Spleen (tissue), 7 donors: ENCODE results near the gene USP15.
"Not testable (repeated sequence)": the region's sequence is repeated elsewhere in the genome, so short reads cannot be mapped to it uniquely, and the experiment has no call there.

ENCODE experiments used
- CTCF ChIP-seq, 11 experiments: fragments of 200-600 bp in 7 of 11; fragments of 450-650 bp in 4 of 11; sonication (generic) in 4 of 11; IDR thresholded peaks in 8 of 11; conservative IDR thresholded peaks in 3 of 11; 1 replicate in 7 of 11; 2 replicates in 4 of 11; pipeline versions ENCODE4 v1.4.0 to v1.8.0; 2016 to 2021; ENCODE audit warnings: antibody characterized with exemption in 11 of 11, inconsistent platforms in 4 of 11, mild to moderate bottlenecking in 1 of 11
- POLR2A ChIP-seq, 3 donors: fragments of 450-650 bp; IDR thresholded peaks; one replicate each; pipeline ENCODE4 v1.5.1; 2017; ENCODE audit warnings: antibody characterized with exemption in 3 of 3, mild to moderate bottlenecking in 1 of 3
- POLR2AphosphoS5 ChIP-seq, 3 donors: sonication (generic); formaldehyde crosslinking; IDR thresholded peaks; one replicate each; pipeline ENCODE4 v1.5.1; 2017; ENCODE audit warnings: antibody characterized with exemption in 3 of 3
- donor health status: DM: no; HTN: no; CAD: no; lungs with moderate emphysema.
- donor health status: DM: no; HTN: no; CAD: no.
- donor health status: DM: no; HTN: no; CAD: no.

GRCh38 chr12:62463252-62463651 lies 203.0 kb downstream of the USP15 start:
- not testable (repeated sequence) for TF ChIP-seq CTCF (IDR thresholded peaks at IDR 0.05 in 8 of 11, conservative IDR thresholded peaks at IDR 0.05 in 3 of 11); POLR2AphosphoS5 (IDR thresholded peaks at IDR 0.05); POLR2A (IDR thresholded peaks at IDR 0.05)
